WERI-Rb-1 (cell line): ENCODE measurements around the gene MKI67.

ENCODE experiments used
- DNase-seq: peaks from one replicate; pipeline ENCODE4 v3.0.0-alpha.2; 2020
- H3K27ac ChIP-seq: fragments of 250-450 bp; sonication (Bioruptor Pico); 2 replicates; pipeline ENCODE4 v1.5.1; 2020; ENCODE audit warnings: mild to moderate bottlenecking, moderate library complexity
- H3K27me3 ChIP-seq: fragments of 250-450 bp; sonication (Bioruptor Pico); 2 replicates; pipeline ENCODE4 v1.5.1; 2021; ENCODE audit warnings: mild to moderate bottlenecking, low read depth, moderate library complexity; ENCODE audit not compliant: insufficient read depth, severe bottlenecking
- H3K36me3 ChIP-seq: fragments of 250-450 bp; sonication (Bioruptor Pico); 2 replicates; pipeline ENCODE4 v1.5.1; 2020; ENCODE audit warnings: mild to moderate bottlenecking, moderate library complexity
- H3K4me3 ChIP-seq: 2 replicates; pipeline ENCODE4 v1.5.1; 2011; ENCODE audit warnings: low read depth, mild to moderate bottlenecking, control low read depth, low read length
- H3K9me3 ChIP-seq: fragments of 250-450 bp; sonication (Bioruptor Pico); 2 replicates; pipeline ENCODE4 v1.5.1; 2021; ENCODE audit warnings: mild to moderate bottlenecking, moderate library complexity; ENCODE audit not compliant: severe bottlenecking
- CTCF ChIP-seq: IDR thresholded peaks from 2 replicates; pipeline ENCODE4 v1.5.1; 2011; ENCODE audit warnings: low read depth, mild to moderate bottlenecking, control low read depth, inconsistent platforms, low read length

Gene MKI67

GRCh38 chr10:128072046-128072445 is 54.2 kb downstream of the MKI67 start:
- Histone ChIP-seq H3K27ac (no peak overlapping the region), H3K4me3 (no peak overlapping the region), H3K9me3 (no peaks in the 10 kb centered on the region)

GRCh38 chr10:128071417-128071782 is 54.8 kb downstream of the MKI67 start:
- no peak for DNase-seq
- Histone ChIP-seq H3K9me3 (no peaks in the 10 kb centered on the region), H3K4me3 (no peak overlapping the region), H3K27me3 (no peaks in the 10 kb centered on the region), H3K27ac (no peak overlapping the region), H3K36me3 (no peaks in the 10 kb centered on the region)
- no peak for TF ChIP-seq CTCF

More at GRCh38 chr10:128072046-128072445, 54.2 kb downstream of the MKI67 start:
- DNase-seq: no peak
- Histone ChIP-seq H3K27me3 (no peaks in the 10 kb centered on the region), H3K36me3 (no peaks in the 10 kb centered on the region)
- TF ChIP-seq CTCF: no peak

- Histone ChIP-seq H3K27me3 (no peaks in the 10 kb centered on the region), H3K27ac (no peak overlapping the region), H3K36me3 (no peaks in the 10 kb centered on the region), H3K9me3 (no peaks in the 10 kb centered on the region), H3K4me3 (no peak overlapping the region)
- TF ChIP-seq CTCF: no peak
- no peak for DNase-seq
Measured at GRCh38 chr10:128070721-128071416, 55.4 kb downstream of the MKI67 start.

GRCh38 chr10:128070161-128070560 is 56.1 kb downstream of the MKI67 start:
- no peak for TF ChIP-seq CTCF
- H3K27me3 ChIP-seq: no peaks in the 10 kb centered on the region
- H3K4me3 ChIP-seq: no peak overlapping the region
- H3K27ac ChIP-seq: no peak overlapping the region
- no peak for DNase-seq
- no peaks in the 10 kb centered on the region for H3K9me3 ChIP-seq
- no peaks in the 10 kb centered on the region for H3K36me3 ChIP-seq

GRCh38 chr10:128069351-128070051 is 56.7 kb downstream of the MKI67 start:
- no peak overlapping the region for H3K4me3 ChIP-seq
- H3K36me3 ChIP-seq: no peaks in the 10 kb centered on the region
- peak; percentile 84 for DNase-seq
- TF ChIP-seq CTCF: peak; percentile 70
- H3K27ac ChIP-seq: no peak overlapping the region
- no peaks in the 10 kb centered on the region for H3K27me3 ChIP-seq
- no peaks in the 10 kb centered on the region for H3K9me3 ChIP-seq
